D721Med (cell line): ENCODE data around the gene CPXM2.

ENCODE experiments used
- DNase-seq: peaks from one replicate; pipeline ENCODE4 v3.0.0; 2011; ENCODE audit warnings: low spot score; ENCODE audit not compliant: insufficient read length
- FAIRE-seq: peaks from 2 replicates; lab custom pipeline; 2011; peaks lifted over from hg19 to GRCh38; lab: Jason Lieb, UNC
- TF ChIP-seq, protein P1 (sequence below): IDR thresholded peaks from 2 replicates; pipeline ENCODE4 v1.5.1; 2012; ENCODE audit warnings: mild to moderate bottlenecking, control low read depth; ENCODE audit not compliant: insufficient read depth; ENCODE audit errors: missing control alignments

Gene CPXM2

DNA sequence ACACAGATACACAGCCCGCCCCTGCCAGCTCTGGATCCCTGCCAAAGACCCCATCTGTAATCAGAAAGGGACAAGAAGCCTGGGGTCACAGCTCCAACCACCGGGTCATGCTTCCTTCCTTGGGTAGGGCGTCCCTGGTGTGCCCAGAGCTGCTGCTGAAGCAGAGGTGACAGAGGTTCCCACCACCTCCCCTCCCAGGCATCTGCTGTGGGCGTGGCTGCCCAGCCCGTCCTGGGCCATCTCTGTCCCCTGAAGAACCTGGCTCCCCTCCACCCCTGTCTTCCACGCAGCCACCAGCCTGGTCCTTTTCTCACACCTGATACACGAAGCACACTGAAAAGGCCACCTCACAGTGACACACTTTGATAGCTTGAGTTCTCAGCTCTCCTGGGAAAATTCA, 38.2 kb upstream of the CPXM2 start:
- no peak for FAIRE-seq
- no peak for DNase-seq
- TF ChIP-seq, protein P1, sequence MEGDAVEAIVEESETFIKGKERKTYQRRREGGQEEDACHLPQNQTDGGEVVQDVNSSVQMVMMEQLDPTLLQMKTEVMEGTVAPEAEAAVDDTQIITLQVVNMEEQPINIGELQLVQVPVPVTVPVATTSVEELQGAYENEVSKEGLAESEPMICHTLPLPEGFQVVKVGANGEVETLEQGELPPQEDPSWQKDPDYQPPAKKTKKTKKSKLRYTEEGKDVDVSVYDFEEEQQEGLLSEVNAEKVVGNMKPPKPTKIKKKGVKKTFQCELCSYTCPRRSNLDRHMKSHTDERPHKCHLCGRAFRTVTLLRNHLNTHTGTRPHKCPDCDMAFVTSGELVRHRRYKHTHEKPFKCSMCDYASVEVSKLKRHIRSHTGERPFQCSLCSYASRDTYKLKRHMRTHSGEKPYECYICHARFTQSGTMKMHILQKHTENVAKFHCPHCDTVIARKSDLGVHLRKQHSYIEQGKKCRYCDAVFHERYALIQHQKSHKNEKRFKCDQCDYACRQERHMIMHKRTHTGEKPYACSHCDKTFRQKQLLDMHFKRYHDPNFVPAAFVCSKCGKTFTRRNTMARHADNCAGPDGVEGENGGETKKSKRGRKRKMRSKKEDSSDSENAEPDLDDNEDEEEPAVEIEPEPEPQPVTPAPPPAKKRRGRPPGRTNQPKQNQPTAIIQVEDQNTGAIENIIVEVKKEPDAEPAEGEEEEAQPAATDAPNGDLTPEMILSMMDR = no peak

DNA sequence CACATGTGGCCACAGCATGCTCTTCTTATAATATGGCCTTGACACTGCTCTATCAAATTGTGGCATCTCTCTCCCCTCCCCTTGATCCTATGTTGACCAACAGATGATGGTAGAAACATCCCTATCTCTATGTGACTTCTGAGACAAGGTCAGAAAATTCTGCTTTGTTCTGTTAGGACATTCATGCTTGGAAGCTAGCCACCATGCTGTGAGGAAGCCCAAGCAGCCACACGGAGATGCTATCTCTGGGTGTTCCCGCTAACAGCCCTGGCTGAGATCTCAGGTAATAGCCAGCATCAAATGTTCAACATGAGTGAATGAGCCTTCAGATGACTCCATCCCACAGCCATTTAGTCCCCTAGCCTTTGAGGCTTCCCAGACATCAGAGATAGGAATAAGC, 36.8 kb upstream of the CPXM2 start:
- FAIRE-seq (no peak), DNase-seq (no peak)
- TF ChIP-seq, protein P1 = no peak

DNA sequence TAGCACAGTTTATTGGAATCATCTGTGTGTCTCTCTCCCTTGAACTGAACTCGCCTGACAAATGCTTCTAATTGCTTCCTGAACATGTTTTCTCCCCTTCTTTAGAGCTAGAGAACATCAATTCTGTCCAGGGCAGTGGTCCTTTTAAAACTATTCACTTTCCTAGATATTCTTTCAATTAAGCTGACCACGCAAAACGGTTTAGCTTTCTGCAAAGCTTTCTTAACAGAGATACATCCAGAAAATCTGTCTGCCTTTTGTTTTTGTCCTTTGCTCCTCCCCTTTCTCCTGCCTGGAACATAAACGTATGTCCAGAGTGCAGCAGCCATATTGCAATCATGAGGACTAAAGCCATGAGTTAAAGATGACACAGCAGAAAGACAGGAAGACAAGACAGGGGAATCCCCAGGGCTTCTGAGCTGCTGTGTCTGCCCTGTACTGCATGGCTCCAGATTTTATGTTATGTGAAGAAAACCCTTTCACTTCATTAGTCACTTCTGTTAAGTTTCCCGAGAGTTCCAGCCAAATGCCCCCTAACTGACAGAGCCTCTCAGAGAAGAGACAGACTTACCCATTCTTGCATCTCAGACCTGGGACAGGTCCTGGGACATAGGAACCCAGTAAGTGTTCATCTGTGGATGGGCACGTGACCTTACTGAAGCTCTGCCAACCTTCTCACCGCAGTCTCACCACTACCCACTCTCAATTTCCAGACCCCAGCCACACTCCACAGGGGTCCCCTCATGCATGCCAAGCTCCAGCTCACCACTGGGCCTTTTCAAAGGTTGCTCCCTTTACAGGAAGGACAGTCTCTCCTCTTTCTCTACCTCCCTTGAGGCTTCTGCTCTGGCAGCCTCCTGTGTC, 35.0 kb upstream of the CPXM2 start:
- TF ChIP-seq, protein P1 = no peak
- DNase-seq (no peak), FAIRE-seq (no peak)

DNA sequence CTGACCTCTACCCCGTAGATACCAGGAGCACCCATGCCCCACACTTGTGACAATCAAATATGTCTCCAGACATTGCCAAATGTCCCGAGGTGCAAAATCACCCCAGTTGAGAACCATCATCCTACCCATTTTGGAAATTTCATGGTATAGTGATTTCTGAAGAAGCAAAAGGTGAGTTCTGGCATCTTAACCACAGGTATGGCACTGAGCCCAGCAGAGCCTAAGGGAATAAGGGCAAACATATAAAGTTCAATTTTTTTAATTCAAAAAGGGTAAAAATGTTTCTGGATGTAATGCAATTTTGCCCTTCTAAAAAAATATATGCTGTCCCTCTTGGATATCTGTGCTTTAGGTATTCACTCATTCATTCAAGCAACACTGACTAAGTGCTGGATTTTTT, 30.5 kb upstream of the CPXM2 start:
- TF ChIP-seq, protein P1 = no peak
- FAIRE-seq (no peak), DNase-seq (no peak)

DNA sequence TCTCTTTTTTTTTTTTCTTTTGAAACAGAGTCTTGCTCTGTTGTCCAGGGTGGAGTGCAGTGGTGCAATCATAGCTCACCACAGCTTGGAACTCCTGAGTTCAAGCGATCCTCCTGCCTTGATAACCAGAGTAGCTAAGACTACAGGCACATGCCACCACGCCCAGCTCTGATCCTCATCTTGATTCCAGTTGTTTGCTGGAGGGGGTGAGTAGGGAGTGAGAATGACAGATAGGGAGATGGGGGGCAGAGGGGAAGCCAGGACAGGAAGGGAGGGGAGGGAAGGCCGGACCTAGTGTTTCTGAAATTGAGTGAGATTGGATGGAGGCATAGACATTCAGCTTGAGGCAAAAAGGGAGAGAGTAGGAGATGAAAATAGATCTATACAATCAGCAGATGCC, 25.2 kb upstream of the CPXM2 start:
- TF ChIP-seq, protein P1 = no peak
- FAIRE-seq (no peak), DNase-seq (no peak)

DNA sequence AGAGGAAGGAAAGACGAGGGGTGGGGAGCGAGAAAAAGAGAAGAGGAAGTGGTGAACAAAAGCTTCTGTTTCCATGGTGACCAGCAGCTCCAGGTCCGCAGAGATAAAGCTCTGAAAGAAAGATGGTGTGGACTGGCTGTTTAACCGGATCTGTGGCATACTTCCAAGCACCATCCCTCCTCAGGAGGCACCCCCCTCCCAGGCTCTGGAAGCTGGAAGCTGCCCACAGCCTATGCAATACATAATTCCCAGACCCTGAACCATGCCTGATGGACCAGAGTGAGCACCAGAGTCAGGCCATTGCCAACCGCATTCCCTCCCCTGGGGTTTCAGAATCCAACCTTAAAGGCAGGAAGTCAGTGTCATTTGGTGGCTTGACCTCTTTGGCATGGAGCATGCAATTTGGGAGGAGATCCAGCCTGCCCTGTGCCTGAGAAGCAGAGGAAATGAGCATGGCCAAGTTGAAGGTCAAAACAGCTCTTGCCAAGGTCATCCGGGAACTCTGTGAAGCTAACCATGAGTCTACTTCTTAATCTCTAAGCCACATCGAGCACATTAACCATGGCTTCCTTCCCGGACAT, 22.2 kb upstream of the CPXM2 start:
- DNase-seq (no peak), FAIRE-seq (no peak)
- TF ChIP-seq, protein P1 = no peak

DNA sequence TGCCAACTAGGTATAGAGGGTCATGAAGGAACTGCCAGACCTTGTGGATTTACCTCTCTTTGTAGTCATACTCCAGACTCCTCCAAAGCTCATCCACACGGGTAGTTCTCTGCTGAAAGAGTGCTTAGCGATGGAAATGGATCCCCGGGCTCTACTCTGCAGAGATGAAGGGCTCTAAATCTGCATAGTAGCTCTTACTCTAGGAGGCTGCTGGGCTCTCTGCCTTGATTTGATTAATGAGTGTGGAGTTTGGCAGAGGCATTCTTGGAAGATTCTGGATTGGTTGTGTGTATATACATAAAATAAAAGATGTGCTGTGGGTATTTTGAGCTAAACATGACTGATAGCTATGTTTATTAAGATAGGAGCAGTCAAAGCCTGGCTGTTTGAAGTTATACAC, 21.3 kb upstream of the CPXM2 start:
- DNase-seq (no peak), FAIRE-seq (no peak)
- TF ChIP-seq, protein P1 = no peak
